Liver (tissue), 9 donors: Measurements from ENCODE around the gene NBAS. TPM values are rescaled to one million over a fixed set of nuclear protein-coding genes. Genes with fewer than 3 reads are reported as not detected.

Experiments used
- DNase-seq: peaks from one replicate; pipeline ENCODE4 v3.0.0-alpha.2; 2017; ENCODE audit warnings: low spot score
- H3K27ac ChIP-seq, 2 donors: one replicate each; pipeline ENCODE4 v1.7.0; 2013; ENCODE audit warnings: inconsistent platforms in 2 of 2, low read length in 2 of 2, control low read depth in 1 of 2, low read depth in 1 of 2, mild to moderate bottlenecking in 1 of 2
- H3K27me3 ChIP-seq, 4 donors: one replicate each; pipeline versions ENCODE4 v1.6.1 to v1.7.0; 2013; ENCODE audit warnings: low read length in 3 of 4, inconsistent platforms in 1 of 4, mild to moderate bottlenecking in 1 of 4, moderate library complexity in 1 of 4; ENCODE audit not compliant: control insufficient read depth in 4 of 4, insufficient read depth in 4 of 4
- H3K36me3 ChIP-seq, 4 donors: one replicate each; pipeline versions ENCODE4 v1.6.1 to v1.7.0; 2013; ENCODE audit warnings: low read length in 3 of 4, mild to moderate bottlenecking in 3 of 4, low read depth in 1 of 4, moderate library complexity in 1 of 4; ENCODE audit not compliant: control insufficient read depth in 4 of 4, insufficient read depth in 3 of 4
- H3K4me1 ChIP-seq, 4 donors: one replicate each; pipeline versions ENCODE4 v1.6.1 to v1.7.0; 2013; ENCODE audit warnings: low read length in 3 of 4, mild to moderate bottlenecking in 3 of 4, moderate library complexity in 1 of 4; ENCODE audit not compliant: control insufficient read depth in 4 of 4, insufficient read depth in 4 of 4
- H3K4me3 ChIP-seq, 3 donors: one replicate each; pipeline versions ENCODE4 v1.6.1 to v1.7.0; 2013; ENCODE audit warnings: low read length in 3 of 3, control low read depth in 1 of 3, low read depth in 1 of 3, mild to moderate bottlenecking in 1 of 3
- H3K9ac ChIP-seq, 2 donors: one replicate each; pipeline ENCODE4 v1.7.0; 2013; ENCODE audit warnings: low read length in 2 of 2, mild to moderate bottlenecking in 2 of 2, moderate library complexity in 2 of 2, control low read depth in 1 of 2, low read depth in 1 of 2
- H3K9me3 ChIP-seq, 4 donors: one replicate each; pipeline versions ENCODE4 v1.6.1 to v1.7.0; 2013; ENCODE audit warnings: low read length in 3 of 4; ENCODE audit not compliant: control insufficient read depth in 4 of 4
- ATF3 ChIP-seq: IDR thresholded peaks from 2 replicates; pipeline ENCODE4 v1.6.1; 2016; ENCODE audit warnings: antibody characterized with exemption
- CTCF ChIP-seq: fragments of 150-350 bp; IDR thresholded peaks from 2 replicates; pipeline ENCODE4 v1.5.1; 2017; ENCODE audit warnings: improper control_type of control experiment, low read depth, low read length; ENCODE audit not compliant: missing input control
- EGR1 ChIP-seq, 2 donors: IDR thresholded peaks; 2 replicates each; pipeline ENCODE4 v1.6.1; 2016 to 2018; ENCODE audit warnings: antibody characterized with exemption in 2 of 2, low read depth in 2 of 2
- FOXA1 ChIP-seq: IDR thresholded peaks from 2 replicates; pipeline ENCODE4 v1.6.1; 2016; ENCODE audit warnings: antibody characterized with exemption
- FOXA2 ChIP-seq: IDR thresholded peaks from 2 replicates; pipeline ENCODE4 v1.6.1; 2016; ENCODE audit warnings: antibody characterized with exemption
- GABPA ChIP-seq, 2 donors: IDR thresholded peaks in 1 of 2; conservative IDR thresholded peaks in 1 of 2; 2 replicates each; pipeline ENCODE4 v1.6.1; 2016; ENCODE audit warnings: antibody characterized with exemption in 2 of 2, mild to moderate bottlenecking in 1 of 2, moderate library complexity in 1 of 2
- HNF4A ChIP-seq, 2 donors: conservative IDR thresholded peaks; 2 replicates each; pipeline ENCODE4 v1.6.1; 2016; ENCODE audit warnings: antibody characterized with exemption in 2 of 2, mild to moderate bottlenecking in 2 of 2
- HNF4G ChIP-seq: IDR thresholded peaks from 2 replicates; pipeline ENCODE4 v1.6.1; 2016; ENCODE audit warnings: antibody characterized with exemption
- JUND ChIP-seq, 2 donors: IDR thresholded peaks; 2 replicates each; pipeline ENCODE4 v1.6.1; 2016; ENCODE audit warnings: antibody characterized with exemption in 2 of 2
- MAX ChIP-seq: IDR thresholded peaks from 2 replicates; pipeline ENCODE4 v1.6.1; 2016; ENCODE audit warnings: antibody characterized with exemption
- NR2F2 ChIP-seq: IDR thresholded peaks from 2 replicates; pipeline ENCODE4 v1.6.1; 2016; ENCODE audit warnings: antibody characterized with exemption
- RAD21 ChIP-seq, 2 donors: IDR thresholded peaks; 2 replicates each; pipeline ENCODE4 v1.6.1; 2016; ENCODE audit warnings: antibody characterized with exemption in 2 of 2, mild to moderate bottlenecking in 2 of 2
- REST ChIP-seq: IDR thresholded peaks from 2 replicates; pipeline ENCODE4 v1.6.1; 2016; ENCODE audit warnings: antibody characterized with exemption, mild to moderate bottlenecking
- RXRA ChIP-seq, 2 donors: IDR thresholded peaks; 2 replicates each; pipeline ENCODE4 v1.6.1; 2017 to 2018; ENCODE audit warnings: antibody characterized with exemption in 2 of 2, mild to moderate bottlenecking in 1 of 2
- SP1 ChIP-seq: IDR thresholded peaks from 2 replicates; pipeline ENCODE4 v1.6.1; 2018; ENCODE audit warnings: antibody characterized with exemption, mild to moderate bottlenecking
- TAF1 ChIP-seq: conservative IDR thresholded peaks from 2 replicates; pipeline ENCODE4 v1.6.1; 2016; ENCODE audit warnings: antibody characterized with exemption, mild to moderate bottlenecking
- YY1 ChIP-seq: IDR thresholded peaks from 2 replicates; pipeline ENCODE4 v1.6.1; 2016; ENCODE audit warnings: antibody characterized with exemption, mild to moderate bottlenecking
- ZBTB33 ChIP-seq: IDR thresholded peaks from 2 replicates; pipeline ENCODE4 v1.6.1; 2016; ENCODE audit warnings: antibody characterized with exemption
- WGBS: extraction: QIAGEN DNeasy Blood & Tissue Kit; methylation state at CpG from one replicate; pipeline ENCODE4 v1.1.7; 2013; 5-methylcytosine and 5-hydroxymethylcytosine counted together
- polyA plus RNA-seq, 2 donors: library from polyadenylated mRNA; stranded (reverse) in 1 of 2; unstranded in 1 of 2; fragments of 200-250 nt in 1 of 2; fragments of >200 nt in 1 of 2; fragmentation: Nextera tagmentation in 1 of 2; extraction: Ambion mirVana in 1 of 2; gene quantifications; one replicate each; pipeline versions ENCODE4 v1.2.1 to v1.2.3, GENCODE V29; 2013 to 2015
- total RNA-seq, 2 donors: library from RNA; depleted of rRNA; stranded (reverse); fragments of >200 nt; gene quantifications; one replicate each; pipeline ENCODE4 v1.2.3, GENCODE V29; 2014
- donor health status: healthy.
- donor health status: healthy.
- donor health status: healthy.
- donor health status: healthy.
- donor health status: healthy.

Gene NBAS
- total and polyA plus RNA-seq, 4 donors = 10.5 to 40.0 (median 18.9) TPM

- no peak overlapping the region for H3K27ac ChIP-seq
- no peak for DNase-seq
- no peak overlapping the region for H3K9ac ChIP-seq
- no peaks in the 10 kb centered on the region for H3K9me3 ChIP-seq
- H3K4me3 ChIP-seq = no peak overlapping the region
- H3K27me3 ChIP-seq = no peaks in the 10 kb centered on the region
- H3K4me1 ChIP-seq = no peaks in the 10 kb centered on the region
- no peak for TF ChIP-seq REST
- TF ChIP-seq ATF3 = no peak
- TF ChIP-seq SP1 = no peak
- no peak for TF ChIP-seq RAD21 (IDR thresholded peaks at IDR 0.05)
- TF ChIP-seq EGR1 (IDR thresholded peaks at IDR 0.05; ENCODE audit: low read depth in 2 of 2) = no peak
- no peak for TF ChIP-seq HNF4G
- no peak for TF ChIP-seq YY1
- no peak for TF ChIP-seq TAF1
- no peak for TF ChIP-seq GABPA (IDR thresholded peaks at IDR 0.05 in 1 of 2, conservative IDR thresholded peaks at IDR 0.05 in 1 of 2)
- TF ChIP-seq RXRA (IDR thresholded peaks at IDR 0.05) = no peak
- TF ChIP-seq ZBTB33 = no peak
- TF ChIP-seq FOXA2 = no peak
- no peak for TF ChIP-seq MAX
- TF ChIP-seq CTCF = no peak
- TF ChIP-seq JUND (IDR thresholded peaks at IDR 0.05) = no peak
- TF ChIP-seq HNF4A (conservative IDR thresholded peaks at IDR 0.05) = no peak
- no peak for TF ChIP-seq FOXA1
- TF ChIP-seq NR2F2 = no peak
- peaks cover 4 to 8% (median 6%) of the 10 kb centered on the region in 4 donors for H3K36me3 ChIP-seq
These were observed 183.9 kb downstream of the NBAS start for GRCh38 chr2:15377202-15377601.

GRCh38 chr2:15372019-15372418, 189.1 kb downstream of the NBAS start:
- Histone ChIP-seq H3K4me1 (no peaks in the 10 kb centered on the region), H3K27ac (no peak overlapping the region), H3K9me3 (no peaks in the 10 kb centered on the region), H3K27me3 (no peaks in the 10 kb centered on the region), H3K9ac (no peak overlapping the region), H3K36me3 (peaks cover 1 to 5% (median 4%) of the 10 kb centered on the region in 4 donors), H3K4me3 (no peak overlapping the region)
- no peak for DNase-seq
- WGBS = 97% methylated on average over 1 of the region's 1 CpG
- TF ChIP-seq CTCF (no peak), TAF1 (no peak), NR2F2 (no peak), REST (no peak), EGR1 (IDR thresholded peaks at IDR 0.05; ENCODE audit: low read depth in 2 of 2) (no peak), HNF4G (no peak), RXRA (IDR thresholded peaks at IDR 0.05) (no peak), JUND (IDR thresholded peaks at IDR 0.05) (no peak), RAD21 (IDR thresholded peaks at IDR 0.05) (no peak), SP1 (no peak), FOXA1 (no peak), HNF4A (conservative IDR thresholded peaks at IDR 0.05) (no peak), FOXA2 (no peak)
